ENCODE data around the gene ZBED4. TPM values are rescaled to one million over a fixed set of nuclear protein-coding genes. Genes with fewer than 3 reads are reported as not detected.

ZBED4 gene
- total and polyA plus RNA-seq, 2 experiments from 2014 or later = 8.5 to 31.9 TPM

DNA sequence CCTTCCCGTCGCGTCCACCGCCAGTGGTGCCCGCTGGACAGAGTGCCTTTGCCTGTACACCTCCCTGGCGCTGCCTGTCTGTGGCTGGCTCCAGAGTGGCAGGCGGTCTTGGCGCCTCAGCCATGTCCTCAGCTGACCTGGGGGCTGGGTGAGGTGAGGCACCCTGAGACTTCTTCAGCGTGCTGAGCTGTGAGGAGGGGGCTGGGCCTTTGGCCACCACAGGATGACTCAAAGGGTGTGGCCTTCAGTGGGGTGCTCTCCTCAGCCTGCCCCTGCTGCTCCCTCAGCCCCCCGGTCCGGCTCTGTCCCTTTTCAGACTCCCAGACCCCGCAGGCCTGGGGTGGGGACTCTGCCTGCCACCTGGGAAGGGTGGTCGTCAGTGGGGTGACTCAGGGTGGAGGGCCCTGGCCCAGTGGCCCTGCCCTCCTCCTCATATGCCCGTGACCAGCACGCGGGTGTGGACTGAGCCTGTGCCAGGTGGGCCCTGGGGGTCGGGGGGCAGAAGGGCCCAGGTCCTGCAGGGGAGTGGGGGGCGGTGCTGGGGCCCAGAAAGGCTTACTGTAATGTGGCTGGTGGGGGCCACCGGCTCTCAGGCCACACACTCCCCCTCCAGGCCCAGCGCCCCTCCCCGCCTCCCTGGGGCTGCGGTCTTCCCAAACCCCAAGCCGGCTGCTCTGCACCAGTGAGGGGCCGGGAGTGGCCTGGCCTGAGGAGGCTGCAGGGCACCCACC, 80.7 kb downstream of the ZBED4 start:
- H3K4me1 Mint-ChIP-seq = peaks cover 5% of the 10 kb centered on the region; the same call in 2 of the 3 replicates
- H3K9me3 Mint-ChIP-seq = no peaks in the 10 kb centered on the region
- H3K27me3 ChIP-seq (ENCODE audit: insufficient read depth) = peaks cover 9% of the 10 kb centered on the region
- TF ChIP-seq ZNF462 (CRISPR knock-in tag; IDR thresholded peaks at IDR 0.05) = no peak
- TF ChIP-seq EZH2 (IDR thresholded peaks at IDR 0.05; ENCODE audit: low read depth, unreplicated experiment) = no peak
- TF ChIP-seq, protein P1, sequence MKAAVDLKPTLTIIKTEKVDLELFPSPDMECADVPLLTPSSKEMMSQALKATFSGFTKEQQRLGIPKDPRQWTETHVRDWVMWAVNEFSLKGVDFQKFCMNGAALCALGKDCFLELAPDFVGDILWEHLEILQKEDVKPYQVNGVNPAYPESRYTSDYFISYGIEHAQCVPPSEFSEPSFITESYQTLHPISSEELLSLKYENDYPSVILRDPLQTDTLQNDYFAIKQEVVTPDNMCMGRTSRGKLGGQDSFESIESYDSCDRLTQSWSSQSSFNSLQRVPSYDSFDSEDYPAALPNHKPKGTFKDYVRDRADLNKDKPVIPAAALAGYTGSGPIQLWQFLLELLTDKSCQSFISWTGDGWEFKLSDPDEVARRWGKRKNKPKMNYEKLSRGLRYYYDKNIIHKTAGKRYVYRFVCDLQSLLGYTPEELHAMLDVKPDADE (IDR thresholded peaks at IDR 0.05) = no peak
- TF ChIP-seq STAT1 (IDR thresholded peaks at IDR 0.05; ENCODE audit: unreplicated experiment) = no peak
- no peak for TF ChIP-seq EZH2phosphoT487 (IDR thresholded peaks at IDR 0.05; ENCODE audit: unreplicated experiment)
- H3K4me3 ChIP-seq = peak overlapping the region; percentile 53; the same call in 1 of the 2 replicates
- H3K27me3 Mint-ChIP-seq (ENCODE audit: insufficient read depth, low read depth, poor library complexity) = peaks cover 17% of the 10 kb centered on the region
- H3K36me3 ChIP-seq (ENCODE audit: insufficient read depth) = no peaks in the 10 kb centered on the region
- peaks cover 10% of the 10 kb centered on the region; the same call in 1 of the 2 replicates for H3K4me1 ChIP-seq (ENCODE audit: insufficient read depth)
- no peak overlapping the region for H2AFZ ChIP-seq
- no peaks in the 10 kb centered on the region for H3K9me2 ChIP-seq (ENCODE audit: insufficient read depth)
- no peak overlapping the region for H3K27ac Mint-ChIP-seq
- H3K4me2 ChIP-seq = peak overlapping the region; percentile 74; the same call in 1 of the 2 replicates
- H3K27ac ChIP-seq (ENCODE audit: low read depth) = no peak overlapping the region
- ATAC-seq (peak; percentile 14), DNase-seq (ENCODE audit: low spot score) (no peak)
- H4K20me1 ChIP-seq (replicated peaks; ENCODE audit: insufficient read depth) = no peaks in the 10 kb centered on the region
- no peak overlapping the region for H3K4me3 Mint-ChIP-seq
- H3K79me2 ChIP-seq (replicated peaks; ENCODE audit: insufficient read depth) = no peaks in the 10 kb centered on the region
- no peaks in the 10 kb centered on the region for H3K36me3 Mint-ChIP-seq (ENCODE audit: low read depth)
- no peaks in the 10 kb centered on the region for H3F3A ChIP-seq (replicated peaks; ENCODE audit: low read depth)
